GM12878 (cell line): Measurements from ENCODE around the gene B4GALT3.

Experiments
- CREM ChIP-seq: IDR thresholded peaks from 2 replicates; pipeline ENCODE4 v1.6.1; 2014; ENCODE audit warnings: antibody characterized with exemption, low read depth
- CTCF ChIP-seq, 3 experiments: IDR thresholded peaks in 2 of 3; conservative IDR thresholded peaks in 1 of 3; 2 replicates each; pipeline ENCODE4 v1.5.1; 2011; ENCODE audit warnings: low read depth in 3 of 3, low read length in 3 of 3, mild to moderate bottlenecking in 3 of 3, control low read depth in 2 of 3, moderate library complexity in 2 of 3, inconsistent platforms in 1 of 3, mixed read lengths in 1 of 3; ENCODE audit not compliant: control insufficient read depth in 2 of 3, insufficient read depth in 1 of 3; ENCODE audit errors: extremely low read depth in 1 of 3
- EP300 ChIP-seq, 2 experiments: fragments of 150-350 bp in 1 of 2; IDR thresholded peaks; 2 replicates each; pipeline ENCODE4 v1.6.1; 2011 to 2012; ENCODE audit warnings: low read depth in 2 of 2, low read length in 2 of 2, borderline replicate concordance in 1 of 2, improper control_type of control experiment in 1 of 2, inconsistent platforms in 1 of 2; ENCODE audit not compliant: control insufficient read depth in 1 of 2
- HDAC6 ChIP-seq: fragments of 200-600 bp; sonication (generic); IDR thresholded peaks from one replicate; pipeline ENCODE4 v1.8.0; 2017; ENCODE audit warnings: antibody characterized with exemption; ENCODE audit not compliant: unreplicated experiment
- NR2F1 ChIP-seq: fragments of 450-650 bp; conservative IDR thresholded peaks from 2 replicates; pipeline ENCODE4 v1.6.1; 2017; ENCODE audit warnings: mild to moderate bottlenecking
- POLR2AphosphoS5 ChIP-seq: IDR thresholded peaks from 2 replicates; pipeline ENCODE4 v1.6.1; 2011; ENCODE audit warnings: mild to moderate bottlenecking, low read length, inconsistent platforms
- RAD21 ChIP-seq: IDR thresholded peaks from 2 replicates; pipeline ENCODE4 v1.6.1; 2011; ENCODE audit warnings: mild to moderate bottlenecking, low read depth, low read length, moderate library complexity; ENCODE audit not compliant: insufficient read depth
- SREBF2 ChIP-seq: IDR thresholded peaks from 2 replicates; pipeline ENCODE4 v1.6.1; 2012; ENCODE audit warnings: mild to moderate bottlenecking, low read length
- SUZ12 ChIP-seq: fragments of 200-600 bp; sonication (generic); IDR thresholded peaks from one replicate; pipeline ENCODE4 v1.6.1; 2018; ENCODE audit warnings: antibody characterized with exemption, mild to moderate bottlenecking; ENCODE audit not compliant: unreplicated experiment
- TARDBP ChIP-seq: IDR thresholded peaks from 2 replicates; pipeline ENCODE4 v1.6.1; 2016; ENCODE audit warnings: borderline replicate concordance
- TCF7 ChIP-seq: IDR thresholded peaks from 2 replicates; pipeline ENCODE4 v1.6.1; 2014; ENCODE audit warnings: antibody characterized with exemption, borderline replicate concordance
- USF1 ChIP-seq: IDR thresholded peaks from 2 replicates; pipeline ENCODE4 v1.6.1; 2011; ENCODE audit warnings: borderline replicate concordance, low read depth, mild to moderate bottlenecking, moderate library complexity, mixed read lengths, low read length; ENCODE audit not compliant: insufficient read depth; ENCODE audit errors: extremely low read length
- TF ChIP-seq, protein P1 (sequence below): IDR thresholded peaks from 2 replicates; pipeline ENCODE4 v1.6.1; 2011; ENCODE audit warnings: mild to moderate bottlenecking, low read depth, low read length, moderate library complexity; ENCODE audit not compliant: insufficient replicate concordance
- TF ChIP-seq, protein P2 (sequence below): IDR thresholded peaks from 2 replicates; pipeline ENCODE4 v1.6.1; 2012; ENCODE audit warnings: low read depth, low read length, improper control_type of control experiment

DNA sequence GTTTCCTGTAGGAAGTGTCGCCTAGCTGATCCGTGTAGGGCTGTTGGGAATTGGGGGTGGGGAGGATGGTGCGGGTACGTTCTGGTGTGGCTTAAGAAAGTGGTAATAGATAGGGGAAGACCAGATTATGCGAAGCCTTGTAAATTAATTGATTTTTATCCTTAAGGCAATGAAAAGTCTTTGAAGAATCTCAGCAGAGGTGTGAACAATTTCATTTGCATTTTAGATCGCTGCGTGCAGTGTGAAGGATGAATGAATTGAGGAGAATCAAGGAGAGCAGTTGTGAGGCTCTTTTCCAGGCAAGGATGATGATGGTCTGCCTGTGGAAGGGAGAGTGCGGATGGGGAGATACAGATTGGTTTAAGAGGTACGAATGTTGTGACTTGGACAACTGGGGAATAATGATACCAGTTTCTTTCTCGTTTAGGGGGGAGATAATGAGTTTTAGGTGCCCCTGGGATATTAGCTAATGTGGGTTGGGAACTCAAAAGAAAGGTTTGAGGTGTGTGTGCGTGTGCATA, 44.0 kb downstream of the B4GALT3 start:
- TF ChIP-seq TARDBP (no peak), USF1 (no peak), TCF7 (no peak), CTCF (IDR thresholded peaks at IDR 0.05 in 2 of 3, conservative IDR thresholded peaks at IDR 0.05 in 1 of 3; ENCODE audit: control insufficient read depth in 2 of 3, extremely low read depth in 1 of 3, insufficient read depth in 1 of 3, low read depth in 3 of 3, low read length in 3 of 3) (no peak), EP300 (IDR thresholded peaks at IDR 0.05; ENCODE audit: borderline replicate concordance in 1 of 2, control insufficient read depth in 1 of 2, low read depth in 2 of 2, low read length in 2 of 2) (no peak), POLR2AphosphoS5 (no peak), SUZ12 (no peak), SREBF2 (no peak), RAD21 (no peak), CREM (no peak), HDAC6 (no peak), NR2F1 (no peak)
- TF ChIP-seq, protein P1, sequence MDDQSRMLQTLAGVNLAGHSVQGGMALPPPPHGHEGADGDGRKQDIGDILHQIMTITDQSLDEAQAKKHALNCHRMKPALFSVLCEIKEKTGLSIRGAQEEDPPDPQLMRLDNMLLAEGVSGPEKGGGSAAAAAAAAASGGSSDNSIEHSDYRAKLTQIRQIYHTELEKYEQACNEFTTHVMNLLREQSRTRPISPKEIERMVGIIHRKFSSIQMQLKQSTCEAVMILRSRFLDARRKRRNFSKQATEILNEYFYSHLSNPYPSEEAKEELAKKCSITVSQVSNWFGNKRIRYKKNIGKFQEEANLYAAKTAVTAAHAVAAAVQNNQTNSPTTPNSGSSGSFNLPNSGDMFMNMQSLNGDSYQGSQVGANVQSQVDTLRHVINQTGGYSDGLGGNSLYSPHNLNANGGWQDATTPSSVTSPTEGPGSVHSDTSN = no peak
- TF ChIP-seq, protein P2, sequence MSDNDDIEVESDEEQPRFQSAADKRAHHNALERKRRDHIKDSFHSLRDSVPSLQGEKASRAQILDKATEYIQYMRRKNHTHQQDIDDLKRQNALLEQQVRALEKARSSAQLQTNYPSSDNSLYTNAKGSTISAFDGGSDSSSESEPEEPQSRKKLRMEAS = no peak
